CD4-positive, alpha-beta T cell (primary cell): ENCODE data around the gene PRELID2. TPM values are rescaled to one million over a fixed set of nuclear protein-coding genes. Genes with fewer than 3 reads are reported as not detected.
A peak's percentile ranks its signal among the peaks of the same experiment; 100 is the strongest.

Experiments
- ATAC-seq: fragments of 200-7000 bp; cut with Tn5 transposase; one replicate; pipeline ENCODE4 v1.10.0; 2022; ENCODE audit warnings: mild to moderate bottlenecking; ENCODE audit not compliant: poor library complexity
- CTCF ChIA-PET: fragments of 350-600 bp; sonication (Branson Sonifier 250); formaldehyde crosslinking; loops from one replicate; lab custom pipeline; 2021; ENCODE audit warnings: antibody characterized with exemption, inconsistent platforms; lab: Charles Lee
- POLR2A ChIA-PET: fragments of 350-600 bp; sonication (Branson Sonifier 250); formaldehyde crosslinking; loops from one replicate; lab custom pipeline; 2021; ENCODE audit warnings: antibody characterized with exemption, inconsistent platforms; lab: Charles Lee
- DNase-seq, 14 experiments: peaks; one replicate each; pipeline ENCODE4 v3.0.0-alpha.2; 2013 to 2020; ENCODE audit warnings: mixed read lengths in 2 of 14
- H3K27ac ChIP-seq, 2 donors: one replicate each; pipeline versions ENCODE4 v1.5.1 to v1.7.0; 2013; ENCODE audit warnings: low read length in 2 of 2, low read depth in 1 of 2, mild to moderate bottlenecking in 1 of 2
- H3K27me3 ChIP-seq, 2 experiments: 1 replicate in 1 of 2; 2 replicates in 1 of 2; pipeline versions ENCODE4 v1.6.1 to v1.7.0; 2013; ENCODE audit warnings: low read length in 2 of 2, control low read depth in 1 of 2, mild to moderate bottlenecking in 1 of 2, moderate library complexity in 1 of 2; ENCODE audit not compliant: insufficient read depth in 2 of 2, control insufficient read depth in 1 of 2
- H3K36me3 ChIP-seq: one replicate; pipeline ENCODE4 v1.6.1; 2013; ENCODE audit warnings: low read length, control low read depth; ENCODE audit not compliant: insufficient read depth
- H3K4me1 ChIP-seq: one replicate; pipeline ENCODE4 v1.6.1; 2013; ENCODE audit warnings: low read length, control low read depth; ENCODE audit not compliant: insufficient read depth
- H3K4me3 ChIP-seq: one replicate; pipeline ENCODE4 v1.5.1; 2013; ENCODE audit warnings: mild to moderate bottlenecking, low read length, moderate library complexity
- H3K9me3 ChIP-seq, 2 experiments: 1 replicate in 1 of 2; 2 replicates in 1 of 2; pipeline versions ENCODE4 v1.6.1 to v1.7.0; 2013; ENCODE audit warnings: low read length in 2 of 2, mild to moderate bottlenecking in 2 of 2, control low read depth in 1 of 2, moderate library complexity in 1 of 2; ENCODE audit not compliant: control insufficient read depth in 1 of 2, insufficient read depth in 1 of 2
- H3K27ac Mint-ChIP-seq: one replicate; pipeline ENCODE4 v1.8.0; 2020; ENCODE audit warnings: mixed read lengths
- H3K27me3 Mint-ChIP-seq: one replicate; pipeline ENCODE4 v1.8.0; 2021; ENCODE audit warnings: mixed read lengths
- H3K36me3 Mint-ChIP-seq: one replicate; pipeline ENCODE4 v1.8.0; 2021; ENCODE audit warnings: low read depth, mixed read lengths
- H3K4me1 Mint-ChIP-seq: one replicate; pipeline ENCODE4 v1.8.0; 2021; ENCODE audit warnings: low read depth, mixed read lengths
- H3K4me3 Mint-ChIP-seq: one replicate; pipeline ENCODE4 v1.8.0; 2020; ENCODE audit warnings: mild to moderate bottlenecking, mixed read lengths
- H3K9me3 Mint-ChIP-seq: one replicate; pipeline ENCODE4 v1.8.0; 2020; ENCODE audit warnings: mixed read lengths
- intact Hi-C, 2 experiments: fragments of 100-400 bp; cut with DNase I in 1 of 2; cut with micrococcal nuclease in 1 of 2; formaldehyde crosslinking; loops; one replicate each; pipeline versions ENCODE4 v1.15.1 to v1.9.0; 2023 to 2025; cut with DNase I, micrococcal nuclease
- total RNA-seq, 174 experiments: library from RNA in 2 of 174; stranded (reverse) in 2 of 174; gene quantifications; one replicate each; pipeline ENCODE4 v1.2.3 and lab custom pipeline; 2021 to 2026
- TF ChIP-seq, protein P1 (sequence below): fragments of 200-600 bp; IDR thresholded peaks from one replicate; pipeline ENCODE4 v1.8.0; 2022; ENCODE audit warnings: antibody characterized with exemption, mild to moderate bottlenecking

The PRELID2 gene
- total RNA-seq, 2 experiments from 2014 or later: 0.44 to 0.56 TPM

DNA sequence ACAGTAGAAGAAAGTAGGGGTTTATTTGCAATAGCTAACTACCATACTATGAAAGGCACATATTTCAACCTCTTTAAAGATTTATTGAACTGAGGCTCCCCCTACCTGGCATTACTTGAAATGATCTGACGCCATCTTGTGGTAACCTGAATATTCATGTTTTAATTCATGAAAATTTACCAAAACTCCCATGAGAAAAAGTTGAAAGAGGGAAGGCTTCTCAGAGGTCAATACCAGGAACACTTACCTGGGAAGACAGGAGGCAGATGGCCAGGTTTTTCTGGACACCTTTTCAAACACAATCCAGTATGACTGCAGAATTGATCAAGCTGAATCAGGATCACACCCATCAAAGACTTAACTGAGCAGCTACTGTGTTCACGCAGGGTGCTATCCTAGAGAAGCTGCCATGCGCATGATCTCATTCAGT, 9.4 kb downstream of the PRELID2 start:
- CTCF ChIA-PET: interaction anchor here (0.6 to 2.5 kb wide), 4 partner anchors 121 to 1622 kb away, joined by 3 to 8 read pairs (median 3); no protein-coding TSS in a partner anchor
- H3K36me3 ChIP-seq: no peaks in the 10 kb centered on the region
- peak in 3 of 14 experiments; percentile 43 to 51 (median 49) for DNase-seq
- Mint-ChIP-seq H3K27ac (no peak overlapping the region), H3K4me1 (no peaks in the 10 kb centered on the region), H3K9me3 (no peaks in the 10 kb centered on the region), H3K27me3 (no peaks in the 10 kb centered on the region), H3K36me3 (no peaks in the 10 kb centered on the region), H3K4me3 (no peak overlapping the region)
- H3K27me3 ChIP-seq: no peaks in the 10 kb centered on the region
- ATAC-seq: no peak
- no peaks in the 10 kb centered on the region for H3K9me3 ChIP-seq
- no peak overlapping the region for H3K27ac ChIP-seq
- no peaks in the 10 kb centered on the region for H3K4me1 ChIP-seq
- intact Hi-C loops: loop anchor here in 1 of 2 experiments (2.0 kb wide), 1 partner anchor 1621 kb away; no protein-coding TSS in a partner anchor
- POLR2A ChIA-PET: no interaction called here
- TF ChIP-seq, protein P1, sequence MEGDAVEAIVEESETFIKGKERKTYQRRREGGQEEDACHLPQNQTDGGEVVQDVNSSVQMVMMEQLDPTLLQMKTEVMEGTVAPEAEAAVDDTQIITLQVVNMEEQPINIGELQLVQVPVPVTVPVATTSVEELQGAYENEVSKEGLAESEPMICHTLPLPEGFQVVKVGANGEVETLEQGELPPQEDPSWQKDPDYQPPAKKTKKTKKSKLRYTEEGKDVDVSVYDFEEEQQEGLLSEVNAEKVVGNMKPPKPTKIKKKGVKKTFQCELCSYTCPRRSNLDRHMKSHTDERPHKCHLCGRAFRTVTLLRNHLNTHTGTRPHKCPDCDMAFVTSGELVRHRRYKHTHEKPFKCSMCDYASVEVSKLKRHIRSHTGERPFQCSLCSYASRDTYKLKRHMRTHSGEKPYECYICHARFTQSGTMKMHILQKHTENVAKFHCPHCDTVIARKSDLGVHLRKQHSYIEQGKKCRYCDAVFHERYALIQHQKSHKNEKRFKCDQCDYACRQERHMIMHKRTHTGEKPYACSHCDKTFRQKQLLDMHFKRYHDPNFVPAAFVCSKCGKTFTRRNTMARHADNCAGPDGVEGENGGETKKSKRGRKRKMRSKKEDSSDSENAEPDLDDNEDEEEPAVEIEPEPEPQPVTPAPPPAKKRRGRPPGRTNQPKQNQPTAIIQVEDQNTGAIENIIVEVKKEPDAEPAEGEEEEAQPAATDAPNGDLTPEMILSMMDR: peak; percentile 73
- no peak overlapping the region for H3K4me3 ChIP-seq

DNA sequence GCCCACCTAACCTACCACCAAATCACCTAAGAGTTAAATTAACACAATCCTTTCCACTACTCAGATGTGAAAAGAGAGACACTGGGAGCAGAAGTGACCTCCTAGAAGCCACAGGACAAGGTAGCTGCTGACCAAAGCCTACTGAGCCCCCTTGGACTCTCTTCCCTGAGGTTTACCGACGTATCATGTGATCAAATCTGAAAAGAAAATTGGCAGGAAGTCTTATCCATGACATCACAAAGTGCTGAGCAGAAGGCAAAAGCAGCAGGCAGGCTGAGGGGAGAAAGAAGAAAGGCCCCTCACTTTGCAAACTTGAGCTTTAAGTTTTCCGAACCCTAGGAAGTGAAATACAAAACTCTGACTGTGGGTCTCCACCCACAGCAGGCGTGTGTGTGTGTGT, 11.1 kb downstream of the PRELID2 start:
- Histone ChIP-seq H3K36me3 (no peaks in the 10 kb centered on the region), H3K9me3 (no peaks in the 10 kb centered on the region), H3K4me3 (no peak overlapping the region), H3K27ac (no peak overlapping the region), H3K4me1 (no peaks in the 10 kb centered on the region), H3K27me3 (no peaks in the 10 kb centered on the region)
- CTCF ChIA-PET: interaction anchor here (2.5 kb wide), 1 partner anchor 1620 kb away, joined by 8 read pairs; no protein-coding TSS in a partner anchor
- DNase-seq: no peak
- TF ChIP-seq, protein P1: no peak
- intact Hi-C loops: no loop called here
- H3K9me3 Mint-ChIP-seq: no peaks in the 10 kb centered on the region
- no peak overlapping the region for H3K27ac Mint-ChIP-seq
- no peaks in the 10 kb centered on the region for H3K4me1 Mint-ChIP-seq
- POLR2A ChIA-PET: no interaction called here
- no peaks in the 10 kb centered on the region for H3K36me3 Mint-ChIP-seq
- ATAC-seq: no peak
- no peaks in the 10 kb centered on the region for H3K27me3 Mint-ChIP-seq
- H3K4me3 Mint-ChIP-seq: no peak overlapping the region

DNA sequence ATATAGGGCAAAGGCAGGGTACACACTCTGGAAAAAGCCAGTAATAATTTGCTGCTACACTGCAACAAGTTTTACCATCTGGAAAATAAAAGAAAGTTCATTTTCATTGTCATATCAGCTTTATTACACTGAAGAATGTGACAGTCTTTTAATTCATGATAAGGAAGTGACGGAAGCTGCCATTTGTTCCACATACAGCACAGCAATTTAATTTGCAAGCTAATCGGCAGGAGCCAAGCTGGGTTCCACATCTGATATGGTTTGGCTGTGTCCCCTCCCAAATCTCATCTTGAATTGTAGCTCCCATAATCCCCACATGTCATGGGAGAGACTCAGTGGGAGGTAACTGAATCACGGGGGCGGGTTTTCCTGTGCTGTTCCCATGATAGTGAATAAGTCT, 16.5 kb downstream of the PRELID2 start:
- ATAC-seq (no peak), DNase-seq (no peak)
- POLR2A ChIA-PET: no interaction called here
- no peak overlapping the region for H3K4me3 Mint-ChIP-seq
- intact Hi-C loops: loop anchor here in 1 of 2 experiments (5.0 kb wide), 1 partner anchor 1596 kb away; no protein-coding TSS in a partner anchor
- no peak overlapping the region for H3K4me3 ChIP-seq
- no peaks in the 10 kb centered on the region for H3K27me3 ChIP-seq
- CTCF ChIA-PET: interaction anchor here (0.7 kb wide), 1 partner anchor 11 kb away, joined by 3 read pairs; no protein-coding TSS in a partner anchor
- no peaks in the 10 kb centered on the region for H3K36me3 ChIP-seq
- no peaks in the 10 kb centered on the region for H3K4me1 ChIP-seq
- H3K27me3 Mint-ChIP-seq: no peaks in the 10 kb centered on the region
- H3K27ac ChIP-seq: no peak overlapping the region
- no peak overlapping the region for H3K27ac Mint-ChIP-seq
- H3K4me1 Mint-ChIP-seq: no peaks in the 10 kb centered on the region
- no peaks in the 10 kb centered on the region for H3K9me3 ChIP-seq
- H3K9me3 Mint-ChIP-seq: no peaks in the 10 kb centered on the region
- H3K36me3 Mint-ChIP-seq: no peaks in the 10 kb centered on the region
- TF ChIP-seq, protein P1: no peak
